Measurements from ENCODE around the gene CD6. TPM values are rescaled to one million over a fixed set of nuclear protein-coding genes. Genes with fewer than 3 reads are reported as not detected.

Gene CD6
- total RNA-seq, 1 experiment from 2014 or later, result not detected

- Histone ChIP-seq H2BK12ac (ENCODE audit: insufficient read length, low read depth, low read length) (no peak overlapping the region), H2BK5ac (ENCODE audit: insufficient read length, low read length) (no peak overlapping the region), H2AK5ac (ENCODE audit: insufficient read length, low read length) (no peak overlapping the region), H3K56ac (ENCODE audit: insufficient read length, low read depth, low read length) (no peak overlapping the region), H3K4me1 (ENCODE audit: insufficient read depth, low read length) (no peaks in the 10 kb centered on the region), H3K18ac (ENCODE audit: insufficient read length, low read depth, low read length) (no peak overlapping the region), H3K27me3 (ENCODE audit: insufficient read depth, low read length) (no peaks in the 10 kb centered on the region), H3K79me2 (ENCODE audit: insufficient read depth, low read length) (no peaks in the 10 kb centered on the region), H4K20me1 (ENCODE audit: control insufficient read depth, insufficient read depth, insufficient read length) (no peaks in the 10 kb centered on the region), H3K9ac (ENCODE audit: extremely low read depth, insufficient read length, low read length) (no peak overlapping the region), H2BK15ac (ENCODE audit: low read depth, low read length) (no peak overlapping the region), H3K4ac (ENCODE audit: low read depth, low read length) (no peak overlapping the region), H4K91ac (ENCODE audit: insufficient read length, low read depth, low read length) (no peak overlapping the region), H3K27ac (ENCODE audit: insufficient read length, low read depth, low read length) (no peak overlapping the region), H4K5ac (ENCODE audit: insufficient read length, low read depth, low read length) (no peak overlapping the region), H2BK20ac (ENCODE audit: low read depth, low read length, poor library complexity, severe bottlenecking) (no peak overlapping the region), H2AFZ (ENCODE audit: low read length) (no peak overlapping the region), H3K9me3 (ENCODE audit: control insufficient read depth, low read depth, low read length) (no peaks in the 10 kb centered on the region), H2BK120ac (ENCODE audit: low read depth, low read length, poor library complexity, severe bottlenecking) (no peak overlapping the region), H3K79me1 (ENCODE audit: insufficient read depth, low read depth, low read length, poor library complexity, severe bottlenecking) (no peaks in the 10 kb centered on the region), H3K23ac (ENCODE audit: insufficient read length, low read depth, low read length) (no peak overlapping the region), H3T11ph (ENCODE audit: low read length) (no peak overlapping the region), H3K23me2 (ENCODE audit: insufficient read length, low read depth, low read length, poor library complexity, severe bottlenecking) (no peaks in the 10 kb centered on the region), H3K14ac (ENCODE audit: insufficient read depth, low read length) (no peak overlapping the region), H3K4me2 (ENCODE audit: insufficient read depth, insufficient read length, low read length) (no peak overlapping the region), H4K8ac (replicated peaks; ENCODE audit: insufficient read length, low read depth, low read length) (no peak overlapping the region)
- no peak for TF ChIP-seq CTCF (conservative IDR thresholded peaks at IDR 0.05)
- Mint-ChIP-seq H3K9me3 (no peaks in the 10 kb centered on the region), H3K4me3 (no peak overlapping the region), H3K4me1 (peaks cover 7 to 14% of the 10 kb centered on the region in 2 experiments), H3K27me3 (ENCODE audit: low read depth) (no peaks in the 10 kb centered on the region), H3K36me3 (ENCODE audit: insufficient read depth in 1 of 3, low read depth in 3 of 3) (peaks cover 30 to 66% (median 57%) of the 10 kb centered on the region in 3 experiments; a peak in 6 of 7 replicates), H3K27ac (peak overlapping the region in 1 of 3 experiments; percentile 83; a peak in 1 of 7 replicates)
- no CpG with 5 or more reads among the region's 9 CpGs for WGBS (ENCODE audit: extremely low coverage, insufficient read length, low lambda C conversion rate)
- DNase-seq, result no peak
Observed at GRCh38 chr11:60931917-60932316, 39.6 kb upstream of the CD6 start.

Data from H9 (cell line).